SK-N-SH (cell line): ENCODE data around the gene CHRNE. TPM values are rescaled to one million over a fixed set of nuclear protein-coding genes. Genes with fewer than 3 reads are reported as not detected.

ENCODE experiments used
- CTCF ChIA-PET: fragments of 300-600, 350-600 bp; formaldehyde crosslinking; extraction: SDS; loops from one replicate; lab custom pipeline; 2021; lab: Yijun Ruan, JAX
- POLR2A ChIA-PET: fragments of 350-600 bp; sonication (Branson Sonifier 250); formaldehyde crosslinking; extraction: SDS; loops from one replicate; lab custom pipeline; 2020; ENCODE audit warnings: antibody characterized with exemption, inconsistent platforms; lab: Yijun Ruan, JAX
- DNase-seq: peaks from one replicate; pipeline ENCODE4 v3.0.0; 2012
- H2AFZ ChIP-seq: fragments of 200-600 bp; sonication (generic); 2 replicates; pipeline ENCODE4 v1.8.1; 2016; ENCODE audit warnings: antibody characterized with exemption, mild to moderate bottlenecking, low read depth
- H3F3A ChIP-seq: fragments of 200-600 bp; sonication (generic); replicated peaks from 2 replicates; pipeline ENCODE3; 2016; ENCODE audit warnings: antibody characterized with exemption, mild to moderate bottlenecking; ENCODE audit not compliant: insufficient read depth
- H3K27ac ChIP-seq, 2 experiments: fragments of 200-500 bp in 1 of 2; fragments of 200-600 bp in 1 of 2; sonication (Bioruptor generic) in 1 of 2; sonication (generic), shearing (Covaris generic) in 1 of 2; 2 replicates each; pipeline versions ENCODE4 v1.5.1 to v1.6.1; 2014 to 2016; ENCODE audit warnings: low read depth in 2 of 2, inconsistent platforms in 1 of 2, low read length in 1 of 2, mild to moderate bottlenecking in 1 of 2, mixed read lengths in 1 of 2
- H3K27me3 ChIP-seq: fragments of 200-600 bp; sonication (generic), shearing (Covaris generic); 2 replicates; pipeline ENCODE4 v1.6.1; 2016; ENCODE audit warnings: mixed run types; ENCODE audit not compliant: insufficient read depth
- H3K36me3 ChIP-seq, 2 experiments: fragments of 200-500 bp in 1 of 2; fragments of 200-600 bp in 1 of 2; sonication (Bioruptor generic) in 1 of 2; sonication (generic) in 1 of 2; replicated peaks in 1 of 2; 2 replicates each; pipeline versions ENCODE3 to v1.5.1; 2014 to 2016; ENCODE audit warnings: low read length in 1 of 2, mild to moderate bottlenecking in 1 of 2; ENCODE audit not compliant: insufficient read depth in 2 of 2, control insufficient read depth in 1 of 2
- H3K4me1 ChIP-seq, 2 experiments: fragments of 200-500 bp in 1 of 2; fragments of 200-600 bp in 1 of 2; sonication (Bioruptor generic) in 1 of 2; sonication (generic), shearing (Covaris generic) in 1 of 2; 2 replicates each; pipeline versions ENCODE4 v1.5.1 to v1.6.1; 2014 to 2016; ENCODE audit warnings: low read depth in 1 of 2, low read length in 1 of 2, mixed run types in 1 of 2; ENCODE audit not compliant: insufficient read depth in 2 of 2, control insufficient read depth in 1 of 2
- H3K4me2 ChIP-seq: fragments of 200-600 bp; sonication (generic), shearing (Covaris generic); 2 replicates; pipeline ENCODE4 v1.6.1; 2017; ENCODE audit warnings: mixed run types
- H3K4me3 ChIP-seq, 2 experiments: fragments of 200-500 bp in 1 of 2; fragments of 200-600 bp in 1 of 2; sonication (Bioruptor generic) in 1 of 2; sonication (generic), shearing (Covaris generic) in 1 of 2; 2 replicates each; pipeline versions ENCODE4 v1.5.1 to v1.8.1; 2014 to 2016; ENCODE audit warnings: low read depth in 2 of 2, inconsistent platforms in 1 of 2, low read length in 1 of 2, mild to moderate bottlenecking in 1 of 2, mixed read lengths in 1 of 2, moderate library complexity in 1 of 2
- H3K79me2 ChIP-seq: fragments of 200-600 bp; sonication (generic); 2 replicates; pipeline ENCODE4 v1.8.1; 2017; ENCODE audit warnings: mild to moderate bottlenecking; ENCODE audit not compliant: insufficient read depth
- H3K9ac ChIP-seq: fragments of 200-600 bp; sonication (generic); 2 replicates; pipeline ENCODE4 v1.6.1; 2017; ENCODE audit warnings: mixed run types
- H3K9me2 ChIP-seq: fragments of 200-600 bp; sonication (generic); 2 replicates; pipeline ENCODE4 v1.6.1; 2017; ENCODE audit warnings: mixed run types
- H3K9me3 ChIP-seq: fragments of 200-600 bp; sonication (generic); 2 replicates; pipeline ENCODE4 v1.6.1; 2017; ENCODE audit warnings: mixed run types, mild to moderate bottlenecking, moderate library complexity
- H4K20me1 ChIP-seq: fragments of 200-600 bp; sonication (generic); 2 replicates; pipeline ENCODE4 v1.6.1; 2017; ENCODE audit warnings: mild to moderate bottlenecking, mixed run types; ENCODE audit not compliant: insufficient read depth
- ELF1 ChIP-seq: IDR thresholded peaks from 2 replicates; pipeline ENCODE4 v1.4.0; 2012
- FOSL2 ChIP-seq: IDR thresholded peaks from 2 replicates; pipeline ENCODE4 v1.4.0; 2012; ENCODE audit warnings: low read depth, mild to moderate bottlenecking, moderate library complexity, borderline replicate concordance
- GATA2 ChIP-seq: sonication (generic); formaldehyde crosslinking; IDR thresholded peaks from 2 replicates; pipeline ENCODE4 v1.5.0; 2020; ENCODE audit warnings: mild to moderate bottlenecking, missing genetic modification reagents
- MXI1 ChIP-seq: IDR thresholded peaks from 2 replicates; pipeline ENCODE4 v1.6.1; 2012; ENCODE audit warnings: mild to moderate bottlenecking, low read depth, low read length, improper control_type of control experiment
- NFIC ChIP-seq: IDR thresholded peaks from 2 replicates; pipeline ENCODE4 v1.4.0; 2012; ENCODE audit warnings: borderline replicate concordance
- NRF1 ChIP-seq: IDR thresholded peaks from 2 replicates; pipeline ENCODE4 v1.6.1; 2012; ENCODE audit warnings: low read depth, mild to moderate bottlenecking, low read length
- POLR2AphosphoS5 ChIP-seq: IDR thresholded peaks from 2 replicates; pipeline ENCODE4 v1.6.1; 2012; ENCODE audit warnings: low read depth, low read length
- RAD21 ChIP-seq: IDR thresholded peaks from 2 replicates; pipeline ENCODE4 v1.6.1; 2012; ENCODE audit warnings: mild to moderate bottlenecking, low read length
- RXRA ChIP-seq: IDR thresholded peaks from 2 replicates; pipeline ENCODE4 v1.4.0; 2012; ENCODE audit warnings: low read depth, mild to moderate bottlenecking, borderline replicate concordance
- SMC3 ChIP-seq: IDR thresholded peaks from 2 replicates; pipeline ENCODE4 v1.6.1; 2012; ENCODE audit warnings: low read depth, low read length, improper control_type of control experiment
- TEAD4 ChIP-seq: IDR thresholded peaks from 2 replicates; pipeline ENCODE4 v1.4.0; 2012; ENCODE audit warnings: mild to moderate bottlenecking, borderline replicate concordance; ENCODE audit not compliant: insufficient read depth
- WGBS: methylation state at CpG from one replicate; pipeline ENCODE4 v1.1.6; 2017; ENCODE audit warnings: low lambda C conversion rate; 5-methylcytosine and 5-hydroxymethylcytosine counted together
- polyA plus RNA-seq, 3 experiments: library from polyadenylated mRNA; depleted of rRNA; stranded (reverse); fragments of >200 nt; gene quantifications; 2 replicates each; pipeline ENCODE4 v1.2.3, GENCODE V29; 2012
- TF ChIP-seq, protein P1 (sequence below): fragments of 200-600 bp; sonication (generic); IDR thresholded peaks from 2 replicates; pipeline ENCODE4 v1.6.1; 2017; ENCODE audit warnings: antibody characterized with exemption, mild to moderate bottlenecking, moderate library complexity

Gene CHRNE
- polyA plus RNA-seq (2012; rRNA removed), result 0.54 and 0.71 TPM in 2 replicates
- polyA plus RNA-seq (2012; cell fraction: cytosol; rRNA removed), result 0.24 and 0.42 TPM in 2 replicates
- polyA plus RNA-seq (2012; cell fraction: nucleus; rRNA removed), result 3.8 and 4.9 TPM in 2 replicates

DNA sequence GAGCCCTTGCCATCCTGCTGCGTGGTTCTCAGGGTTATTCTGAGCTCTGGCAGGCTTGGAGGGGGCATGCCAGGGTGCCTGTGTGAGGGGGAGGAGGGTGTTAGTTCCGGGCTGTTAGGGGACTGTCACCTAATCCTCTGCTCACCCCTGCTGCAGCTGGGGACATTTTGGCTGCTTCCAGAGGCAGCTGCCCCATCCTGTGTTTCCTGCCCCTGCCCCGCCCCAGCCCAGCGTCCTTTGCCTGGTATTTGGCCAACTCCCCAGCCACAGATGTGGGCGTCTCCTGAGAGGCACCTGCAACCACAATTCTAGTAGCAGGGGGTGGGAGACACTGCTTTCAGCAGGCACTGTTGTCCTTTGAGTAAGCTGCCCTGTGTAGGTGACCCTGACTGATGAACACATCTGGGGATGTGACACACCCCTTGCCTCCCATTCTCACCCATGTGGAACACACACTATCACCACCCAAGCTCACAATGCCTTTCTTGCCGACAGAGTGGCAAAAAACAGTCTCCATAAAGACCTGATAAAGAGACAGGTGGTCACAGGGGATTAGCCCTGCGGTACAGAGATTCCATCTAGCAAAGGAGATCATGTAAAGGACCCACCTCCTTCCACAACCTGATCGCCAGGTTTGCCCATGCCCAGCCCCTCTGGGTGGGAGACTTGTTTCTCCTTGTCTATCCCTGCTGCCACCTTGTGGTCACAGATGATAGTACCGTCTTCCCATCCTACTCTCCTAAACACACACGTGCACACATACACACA, at the start of gene CHRNE:
Gene CHRNE (minus strand): TSS at position 48 of the 768 bp plus-strand sequence. CDS start 35 bp downstream, at position 13.
- POLR2A ChIA-PET, result no interaction called here
- TF ChIP-seq NRF1 (no peak), SMC3 (peak; percentile 54), ELF1 (no peak), MXI1 (peak; percentile 72), RAD21 (peak; percentile 64), TEAD4 (no peak), POLR2AphosphoS5 (no peak), NFIC (no peak), FOSL2 (no peak)
- TF ChIP-seq, protein P1, sequence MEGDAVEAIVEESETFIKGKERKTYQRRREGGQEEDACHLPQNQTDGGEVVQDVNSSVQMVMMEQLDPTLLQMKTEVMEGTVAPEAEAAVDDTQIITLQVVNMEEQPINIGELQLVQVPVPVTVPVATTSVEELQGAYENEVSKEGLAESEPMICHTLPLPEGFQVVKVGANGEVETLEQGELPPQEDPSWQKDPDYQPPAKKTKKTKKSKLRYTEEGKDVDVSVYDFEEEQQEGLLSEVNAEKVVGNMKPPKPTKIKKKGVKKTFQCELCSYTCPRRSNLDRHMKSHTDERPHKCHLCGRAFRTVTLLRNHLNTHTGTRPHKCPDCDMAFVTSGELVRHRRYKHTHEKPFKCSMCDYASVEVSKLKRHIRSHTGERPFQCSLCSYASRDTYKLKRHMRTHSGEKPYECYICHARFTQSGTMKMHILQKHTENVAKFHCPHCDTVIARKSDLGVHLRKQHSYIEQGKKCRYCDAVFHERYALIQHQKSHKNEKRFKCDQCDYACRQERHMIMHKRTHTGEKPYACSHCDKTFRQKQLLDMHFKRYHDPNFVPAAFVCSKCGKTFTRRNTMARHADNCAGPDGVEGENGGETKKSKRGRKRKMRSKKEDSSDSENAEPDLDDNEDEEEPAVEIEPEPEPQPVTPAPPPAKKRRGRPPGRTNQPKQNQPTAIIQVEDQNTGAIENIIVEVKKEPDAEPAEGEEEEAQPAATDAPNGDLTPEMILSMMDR, result peak; percentile 82

DNA sequence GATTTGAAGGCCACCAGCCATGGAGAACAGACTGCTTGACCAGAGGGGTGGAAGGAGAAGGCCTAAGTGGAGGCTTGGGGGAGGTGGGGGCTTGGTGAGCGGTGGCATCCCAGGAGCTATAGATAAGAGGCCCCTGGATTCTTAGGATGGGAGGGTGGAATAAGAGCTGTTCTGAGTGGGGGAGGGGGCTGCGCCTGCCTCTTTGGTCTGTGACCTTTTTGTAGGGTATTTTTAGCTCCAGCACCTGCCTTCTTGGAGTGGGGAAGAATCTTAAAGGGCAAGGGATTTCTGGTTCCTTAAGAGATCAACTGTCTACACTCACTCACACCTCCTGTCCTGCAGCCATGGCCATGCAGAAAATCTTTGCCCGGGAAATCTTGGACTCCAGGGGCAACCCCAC, 48.6 kb upstream of the CHRNE start:
- ChIA-PET CTCF (interaction anchor here (0.7 to 2.7 kb wide), 7 partner anchors 13 to 83 kb away, joined by 3 to 13 read pairs (median 6); partner anchors contain the start of genes SLC52A1 and SPAG7), POLR2A (interaction anchor here (0.5 to 6.7 kb wide), 4 partner anchors 8 to 16 kb away, joined by 3 to 56 read pairs (median 10); partner anchors contain the start of genes RNF167, SLC25A11 and SPAG7)
- peak overlapping the region; percentile 59 to 60; a peak in 3 of 4 replicates for H3K4me3 ChIP-seq
- H3K4me1 ChIP-seq, result peaks cover 25 to 30% of the 10 kb centered on the region in 2 experiments; a peak in 3 of 4 replicates
- peak overlapping the region; percentile 83; the same call in 1 of the 2 replicates for H3K9ac ChIP-seq
- H3F3A ChIP-seq, result peaks cover 37% of the 10 kb centered on the region
- TF ChIP-seq RXRA, result no peak
- no peak for TF ChIP-seq GATA2
- peaks cover 11% of the 10 kb centered on the region for H4K20me1 ChIP-seq
- peaks cover 45% of the 10 kb centered on the region for H3K79me2 ChIP-seq
- 65% methylated on average over 3 of the region's 3 CpGs for WGBS
- H3K27me3 ChIP-seq, result no peaks in the 10 kb centered on the region
- H3K27ac ChIP-seq, result peak overlapping the region; percentile 97 to 100; a peak in 3 of 4 replicates
- H3K9me2 ChIP-seq, result no peaks in the 10 kb centered on the region
- H3K9me3 ChIP-seq, result no peaks in the 10 kb centered on the region
- peaks cover 5 to 13% of the 10 kb centered on the region in 2 experiments for H3K36me3 ChIP-seq
- H2AFZ ChIP-seq, result peak overlapping the region; percentile 57; the same call in 1 of the 2 replicates
- no peak for DNase-seq
- peak overlapping the region; percentile 98 for H3K4me2 ChIP-seq

More for the DNA sequence above, at the start of gene CHRNE:
- Histone ChIP-seq H4K20me1 (no peaks in the 10 kb centered on the region), H3K79me2 (no peaks in the 10 kb centered on the region), H3K4me1 (peaks cover 0 to 12% of the 10 kb centered on the region in 2 experiments; a peak in 1 of 4 replicates), H2AFZ (no peak within 1 kb of the TSS), H3K4me2 (no peak within 1 kb of the TSS), H3K4me3 (peak within 1 kb of the TSS in 1 of 2 experiments; percentile 9; a peak in 1 of 4 replicates), H3K36me3 (peaks cover 0 to 10% of the 10 kb centered on the region in 2 experiments), H3K9me3 (no peaks in the 10 kb centered on the region), H3K9ac (no peak within 1 kb of the TSS), H3K27me3 (no peaks in the 10 kb centered on the region), H3K27ac (no peak within 1 kb of the TSS), H3F3A (no peaks in the 10 kb centered on the region), H3K9me2 (no peaks in the 10 kb centered on the region)
- CTCF ChIA-PET, result interaction anchor here (0.6 to 6.5 kb wide), 31 partner anchors 9 to 321 kb away, joined by 3 to 47 read pairs (median 4); partner anchors contain the start of genes GLTPD2, MED11, RNF167 and SLC25A11
- peak; percentile 78 for DNase-seq
- 27% methylated on average over 8 of the region's 10 CpGs for WGBS
